HPDE6-E6E7 (cell line): ENCODE results near the gene INTU.
"Not testable (repeated sequence)": the region's sequence is repeated elsewhere in the genome, so short reads cannot be mapped to it uniquely, and the experiment has no call there.

ENCODE experiments used
- DNase-seq: peaks from one replicate; pipeline ENCODE4 v3.0.0; 2011; ENCODE audit warnings: missing footprints; ENCODE audit errors: extremely low spot score

INTU gene

GRCh38 chr4:127643791-127644190 is 11.0 kb downstream of the INTU start:
- DNase-seq: no peak

GRCh38 chr4:127648061-127648460 is 15.3 kb downstream of the INTU start:
- no peak for DNase-seq

GRCh38 chr4:127655590-127655989 is 22.8 kb downstream of the INTU start:
- not testable (repeated sequence) for DNase-seq

GRCh38 chr4:127656047-127656680 is 23.4 kb downstream of the INTU start:
- peak; percentile 5 for DNase-seq

- no peak for DNase-seq
These were observed 27.6 kb downstream of the INTU start for GRCh38 chr4:127660284-127660885.

- DNase-seq: no peak
These were observed 34.4 kb downstream of the INTU start for GRCh38 chr4:127667116-127667515.

GRCh38 chr4:127667772-127668171 is 35.0 kb downstream of the INTU start:
- no peak for DNase-seq

GRCh38 chr4:127668770-127669169 is 36.0 kb downstream of the INTU start:
- DNase-seq: no peak

GRCh38 chr4:127669691-127670090 is 36.9 kb downstream of the INTU start:
- no peak for DNase-seq

GRCh38 chr4:127672111-127672510 is 39.4 kb downstream of the INTU start:
- DNase-seq: no peak

GRCh38 chr4:127685292-127685691 is 52.5 kb downstream of the INTU start:
- no peak for DNase-seq

GRCh38 chr4:127686658-127687057 is 53.9 kb downstream of the INTU start:
- DNase-seq: no peak

- DNase-seq: no peak
These were observed 54.8 kb downstream of the INTU start for GRCh38 chr4:127687580-127687979.

GRCh38 chr4:127698789-127699200 is 66.0 kb downstream of the INTU start:
- DNase-seq: peak; percentile 76

GRCh38 chr4:127708985-127709384 is 76.2 kb downstream of the INTU start:
- DNase-seq: peak; percentile 88

- no peak for DNase-seq
These were observed 76.7 kb downstream of the INTU start for GRCh38 chr4:127709456-127709855.

GRCh38 chr4:127730142-127730913 is 97.6 kb downstream of the INTU start, which contains the start of gene SLC25A31:
TSS of gene SLC25A31 (plus strand) at chr4:127730400. CDS start at chr4:127730546, 146 bp downstream.
- DNase-seq: no peak

- DNase-seq: no peak
These were observed 98.6 kb downstream of the INTU start for GRCh38 chr4:127731406-127731805.

GRCh38 chr4:127732623-127733328 is 100.0 kb downstream of the INTU start:
- peak; percentile 14 for DNase-seq

- DNase-seq: no peak
These were observed 102.2 kb downstream of the INTU start for GRCh38 chr4:127734976-127735375.

- DNase-seq: no peak
These were observed 104.5 kb downstream of the INTU start for GRCh38 chr4:127737295-127737694.

- DNase-seq: no peak
These were observed 108.5 kb downstream of the INTU start for GRCh38 chr4:127741247-127741646.
